Spleen (tissue), 11 donors: ENCODE measurements around the gene KANK2. TPM values are rescaled to one million over a fixed set of nuclear protein-coding genes. Genes with fewer than 3 reads are reported as not detected.

Experiments
- DNase-seq: peaks from one replicate; pipeline ENCODE4 v3.0.0-alpha.2; 2020
- H3K27ac ChIP-seq, 8 donors: fragments of 200-600 bp; sonication (generic) in 7 of 8; 1 replicate in 4 of 8; 2 replicates in 4 of 8; pipeline versions ENCODE4 v1.5.0 to v1.8.0; 2016 to 2021; ENCODE audit warnings: inconsistent platforms in 4 of 8, mild to moderate bottlenecking in 4 of 8, moderate library complexity in 1 of 8
- H3K27me3 ChIP-seq, 7 donors: fragments of 200-600 bp; sonication (generic) in 6 of 7; replicated peaks in 1 of 7; 1 replicate in 4 of 7; 2 replicates in 3 of 7; pipeline versions ENCODE4 v1.5.0 to v1.8.0; 2016 to 2021; ENCODE audit warnings: inconsistent platforms in 3 of 7, mild to moderate bottlenecking in 1 of 7
- H3K36me3 ChIP-seq, 6 donors: fragments of 200-600 bp; sonication (generic) in 5 of 6; 1 replicate in 4 of 6; 2 replicates in 2 of 6; pipeline versions ENCODE4 v1.5.0 to v1.8.0; 2016 to 2021; ENCODE audit warnings: inconsistent platforms in 2 of 6
- H3K4me1 ChIP-seq, 6 donors: fragments of 200-600 bp; sonication (generic) in 5 of 6; 1 replicate in 3 of 6; 2 replicates in 3 of 6; pipeline versions ENCODE4 v1.5.0 to v1.8.0; 2016 to 2021; ENCODE audit warnings: inconsistent platforms in 3 of 6
- H3K4me3 ChIP-seq, 8 donors: fragments of 200-600 bp; sonication (generic) in 7 of 8; 1 replicate in 4 of 8; 2 replicates in 4 of 8; pipeline versions ENCODE4 v1.5.0 to v1.8.0; 2016 to 2021; ENCODE audit warnings: inconsistent platforms in 4 of 8, mild to moderate bottlenecking in 4 of 8, moderate library complexity in 2 of 8
- H3K9me3 ChIP-seq, 8 donors: fragments of 200-600 bp; sonication (generic) in 7 of 8; 1 replicate in 4 of 8; 2 replicates in 4 of 8; pipeline versions ENCODE4 v1.5.0 to v1.8.0; 2016 to 2021; ENCODE audit warnings: inconsistent platforms in 4 of 8
- POLR2A ChIP-seq, 3 donors: fragments of 450-650 bp; IDR thresholded peaks; one replicate each; pipeline ENCODE4 v1.5.1; 2017; ENCODE audit warnings: antibody characterized with exemption in 3 of 3, mild to moderate bottlenecking in 1 of 3
- POLR2AphosphoS5 ChIP-seq, 3 donors: sonication (generic); formaldehyde crosslinking; IDR thresholded peaks; one replicate each; pipeline ENCODE4 v1.5.1; 2017; ENCODE audit warnings: antibody characterized with exemption in 3 of 3
- WGBS, 5 donors: extraction: QIAGEN DNeasy Blood & Tissue Kit in 3 of 5; methylation state at CpG; one replicate each; pipeline versions ENCODE4 v1.1.5 to v1.1.7; 2013 to 2018; 5-methylcytosine and 5-hydroxymethylcytosine counted together
- intact Hi-C: fragments of 100-400 bp; cut with DNase I; formaldehyde crosslinking; loops from one replicate; pipeline ENCODE4 v1.15.0; 2023; ENCODE audit warnings: low total_unique reads
- polyA plus RNA-seq, 3 donors: library from polyadenylated mRNA; stranded (reverse); fragments of 200-250 nt; gene quantifications; one replicate each; pipeline ENCODE4 v1.2.1, GENCODE V29; 2013
- total RNA-seq, 7 donors: library from RNA; depleted of rRNA in 3 of 7; stranded (reverse); fragments of >200 nt in 3 of 7; fragmentation: NEBNext Ultra II Directional in 4 of 7; extraction: Animal tissue kit (Norgen Biotek cat#: 25700) in 4 of 7; gene quantifications; one replicate each; pipeline versions ENCODE4 v1.1.0 to v1.2.1, GENCODE V29; 2016 to 2021
- TF ChIP-seq, protein P1 (sequence below), 11 experiments: fragments of 200-600 bp in 7 of 11; fragments of 450-650 bp in 4 of 11; sonication (generic) in 4 of 11; IDR thresholded peaks in 8 of 11; conservative IDR thresholded peaks in 3 of 11; 1 replicate in 7 of 11; 2 replicates in 4 of 11; pipeline versions ENCODE4 v1.4.0 to v1.8.0; 2016 to 2021; ENCODE audit warnings: antibody characterized with exemption in 11 of 11, inconsistent platforms in 4 of 11, mild to moderate bottlenecking in 1 of 11
- donor health status: healthy with polysubstance abuse.
- donor health status: DM: no; HTN: no; CAD: no; lungs with moderate emphysema.
- donor health status: DM: no; HTN: no; CAD: no.
- donor health status: Bipolar disorder and iron deficiency.
- donor health status: healthy.
- donor health status: DM: no; HTN: no; CAD: no.
- donor health status: DM: yes; HTN: yes; CAD: no.

Gene KANK2
- total and polyA plus RNA-seq, 10 donors = 16.3 to 144 (median 84.5) TPM

DNA sequence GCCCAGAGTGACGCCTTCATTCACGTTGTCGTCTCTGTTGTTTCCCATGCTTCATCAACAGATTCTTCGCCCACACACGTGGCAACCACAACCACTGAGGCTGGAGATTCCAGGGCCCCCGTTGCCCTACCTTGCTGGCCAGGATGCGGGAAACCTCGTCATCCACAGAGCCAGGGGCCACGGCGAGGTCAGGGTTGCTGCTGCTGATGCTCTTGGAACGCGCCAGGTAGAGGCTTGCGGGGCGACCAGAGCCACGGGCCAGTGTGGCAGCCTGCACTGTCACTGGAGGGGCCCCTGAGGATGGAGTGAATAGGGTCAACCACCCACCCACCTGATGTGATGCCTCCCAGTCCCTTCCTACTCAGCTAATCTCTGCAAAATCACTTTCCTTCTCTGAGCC, 35.7 kb upstream of the KANK2 start:
- no peak for TF ChIP-seq POLR2A (IDR thresholded peaks at IDR 0.05)
- TF ChIP-seq, protein P1, sequence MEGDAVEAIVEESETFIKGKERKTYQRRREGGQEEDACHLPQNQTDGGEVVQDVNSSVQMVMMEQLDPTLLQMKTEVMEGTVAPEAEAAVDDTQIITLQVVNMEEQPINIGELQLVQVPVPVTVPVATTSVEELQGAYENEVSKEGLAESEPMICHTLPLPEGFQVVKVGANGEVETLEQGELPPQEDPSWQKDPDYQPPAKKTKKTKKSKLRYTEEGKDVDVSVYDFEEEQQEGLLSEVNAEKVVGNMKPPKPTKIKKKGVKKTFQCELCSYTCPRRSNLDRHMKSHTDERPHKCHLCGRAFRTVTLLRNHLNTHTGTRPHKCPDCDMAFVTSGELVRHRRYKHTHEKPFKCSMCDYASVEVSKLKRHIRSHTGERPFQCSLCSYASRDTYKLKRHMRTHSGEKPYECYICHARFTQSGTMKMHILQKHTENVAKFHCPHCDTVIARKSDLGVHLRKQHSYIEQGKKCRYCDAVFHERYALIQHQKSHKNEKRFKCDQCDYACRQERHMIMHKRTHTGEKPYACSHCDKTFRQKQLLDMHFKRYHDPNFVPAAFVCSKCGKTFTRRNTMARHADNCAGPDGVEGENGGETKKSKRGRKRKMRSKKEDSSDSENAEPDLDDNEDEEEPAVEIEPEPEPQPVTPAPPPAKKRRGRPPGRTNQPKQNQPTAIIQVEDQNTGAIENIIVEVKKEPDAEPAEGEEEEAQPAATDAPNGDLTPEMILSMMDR (IDR thresholded peaks at IDR 0.05 in 8 of 11, conservative IDR thresholded peaks at IDR 0.05 in 3 of 11) = no peak
- TF ChIP-seq POLR2AphosphoS5 (IDR thresholded peaks at IDR 0.05) = no peak
- peaks cover 0 to 68% (median 0%) of the 10 kb centered on the region in 6 donors for H3K36me3 ChIP-seq
- H3K27me3 ChIP-seq = no peaks in the 10 kb centered on the region
- intact Hi-C loops = no loop called here
- H3K4me3 ChIP-seq = no peak overlapping the region
- DNase-seq = no peak
- WGBS, 5 donors = 80 to 90% (median 85%) methylated on average over 12 to 15 of the region's 15 CpGs
- H3K27ac ChIP-seq = no peak overlapping the region
- peaks cover 0 to 3% (median 0%) of the 10 kb centered on the region in 6 donors for H3K4me1 ChIP-seq
- H3K9me3 ChIP-seq = peaks cover 0 to 2% (median under 1%) of the 10 kb centered on the region in 8 donors

DNA sequence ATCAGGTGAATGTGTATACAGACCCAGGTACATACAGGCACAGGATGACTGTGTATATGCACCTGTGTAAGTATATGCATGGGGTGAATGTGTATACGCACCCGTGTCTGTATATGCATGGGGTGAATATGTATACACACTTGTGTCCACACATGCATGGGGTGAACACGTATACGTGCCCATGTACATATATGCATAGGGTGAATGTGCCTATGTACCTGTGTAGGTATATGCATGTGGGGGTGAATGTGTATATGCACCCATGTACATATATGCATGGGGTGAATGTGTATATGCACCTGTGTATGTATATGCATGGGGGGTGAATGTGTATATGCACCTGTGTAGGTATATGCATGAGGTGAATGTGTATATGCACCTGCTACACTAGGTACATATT, 35.2 kb upstream of the KANK2 start:
- peaks cover 0 to 63% (median 0%) of the 10 kb centered on the region in 6 donors for H3K36me3 ChIP-seq
- DNase-seq = no peak

DNA sequence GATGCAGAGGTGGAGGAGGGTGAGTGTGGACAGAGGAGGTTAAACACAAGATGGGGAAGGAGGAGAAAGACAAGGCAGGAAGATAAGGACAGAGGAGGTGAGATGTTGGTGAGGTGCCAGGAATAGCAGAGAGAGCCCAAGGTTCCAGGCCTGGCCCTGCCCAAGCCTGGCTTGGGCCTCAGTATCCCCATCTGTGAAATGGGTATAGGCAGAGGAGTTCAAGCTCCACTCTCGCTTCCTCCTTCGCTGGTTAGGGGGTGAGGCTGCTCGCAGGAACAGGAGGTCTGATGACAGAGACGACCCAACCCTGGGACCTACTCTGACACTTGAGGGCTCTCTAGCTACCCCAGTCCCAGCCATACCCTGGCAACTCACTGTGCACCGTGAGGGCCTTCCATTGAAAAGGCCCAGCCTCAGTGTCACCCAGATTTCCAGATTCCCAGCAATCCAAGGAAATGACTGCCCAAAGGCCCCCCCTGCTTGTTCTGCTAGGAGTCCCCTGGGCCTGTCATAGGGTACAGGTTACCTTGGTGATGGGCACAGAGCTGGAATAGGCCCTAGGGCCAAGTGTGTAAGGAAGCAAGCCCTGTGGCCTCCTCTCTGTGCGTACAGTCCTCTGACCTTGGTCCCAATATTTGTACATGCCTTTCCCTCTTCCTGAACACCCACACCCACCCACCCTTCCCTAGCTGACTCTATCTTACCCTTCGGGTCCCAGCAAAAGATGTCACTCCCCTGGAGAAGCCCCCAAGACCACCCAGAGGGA, 33.5 kb upstream of the KANK2 start:
- H3K4me1 ChIP-seq = peaks cover 0 to 3% (median 0%) of the 10 kb centered on the region in 6 donors
- H3K27ac ChIP-seq = no peak overlapping the region
- no peak overlapping the region for H3K4me3 ChIP-seq
- peaks cover 0 to 62% (median 3%) of the 10 kb centered on the region in 6 donors for H3K36me3 ChIP-seq
- 73 to 88% (median 81%) methylated on average over 7 of the region's 7 CpGs for WGBS, 5 donors
- TF ChIP-seq, protein P1 (IDR thresholded peaks at IDR 0.05 in 8 of 11, conservative IDR thresholded peaks at IDR 0.05 in 3 of 11) = no peak
- TF ChIP-seq POLR2A (IDR thresholded peaks at IDR 0.05) = no peak
- TF ChIP-seq POLR2AphosphoS5 (IDR thresholded peaks at IDR 0.05) = no peak
- no peaks in the 10 kb centered on the region for H3K9me3 ChIP-seq
- no peaks in the 10 kb centered on the region for H3K27me3 ChIP-seq
- intact Hi-C loops = no loop called here
- DNase-seq = no peak

More for the DNA sequence above, 35.2 kb upstream of the KANK2 start:
- WGBS, 5 donors = 88 to 95% (median 92%) methylated on average over 4 of the region's 4 CpGs
- TF ChIP-seq, protein P1 (IDR thresholded peaks at IDR 0.05 in 8 of 11, conservative IDR thresholded peaks at IDR 0.05 in 3 of 11) = no peak
- no peak for TF ChIP-seq POLR2AphosphoS5 (IDR thresholded peaks at IDR 0.05)
- TF ChIP-seq POLR2A (IDR thresholded peaks at IDR 0.05) = no peak
- Histone ChIP-seq H3K4me1 (peaks cover 0 to 3% (median 0%) of the 10 kb centered on the region in 6 donors), H3K9me3 (no peaks in the 10 kb centered on the region), H3K4me3 (no peak overlapping the region), H3K27ac (no peak overlapping the region), H3K27me3 (no peaks in the 10 kb centered on the region)
- intact Hi-C loops = no loop called here

DNA sequence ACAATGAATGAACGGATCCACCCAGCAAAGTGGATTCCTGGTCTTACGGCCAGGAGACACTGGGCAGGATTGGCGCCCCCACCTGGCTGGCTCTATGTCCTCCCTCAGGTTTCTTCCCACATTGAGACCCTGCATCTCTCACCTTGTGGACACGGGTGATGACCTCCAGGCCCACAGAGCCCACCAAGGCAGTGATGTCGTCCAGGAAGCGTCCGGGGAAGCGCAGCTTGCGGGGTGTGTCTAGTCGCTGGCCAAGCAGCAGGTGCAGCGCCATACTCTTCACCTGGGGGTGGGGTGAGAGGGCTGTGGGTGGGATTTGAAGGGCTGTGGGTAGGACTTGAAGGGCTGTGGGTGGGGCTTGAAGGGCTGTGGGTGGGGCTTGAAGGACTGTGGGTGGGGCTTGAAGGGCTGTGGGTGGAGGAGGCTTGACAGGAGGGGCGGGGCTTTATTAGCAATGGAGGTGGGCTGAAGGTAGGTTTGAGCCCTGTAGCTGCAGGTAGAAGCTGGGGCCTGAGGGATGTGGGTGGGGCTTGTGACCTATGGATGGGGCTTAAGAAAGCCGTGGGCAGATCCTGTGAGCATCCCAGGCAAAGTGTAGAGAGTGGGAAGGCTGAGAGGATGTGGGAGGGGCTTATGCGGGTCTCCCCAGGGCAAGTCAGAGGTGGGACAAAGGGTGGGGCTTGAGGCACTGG, 30.0 kb upstream of the KANK2 start:
- TF ChIP-seq, protein P1 (IDR thresholded peaks at IDR 0.05 in 8 of 11, conservative IDR thresholded peaks at IDR 0.05 in 3 of 11) = no peak
- TF ChIP-seq POLR2AphosphoS5 (IDR thresholded peaks at IDR 0.05) (no peak), POLR2A (IDR thresholded peaks at IDR 0.05) (no peak)
- WGBS, 5 donors = 87 to 93% (median 92%) methylated on average over 14 of the region's 14 CpGs
- Histone ChIP-seq H3K36me3 (peaks cover 0 to 76% (median 7%) of the 10 kb centered on the region in 6 donors), H3K9me3 (no peaks in the 10 kb centered on the region), H3K27me3 (no peaks in the 10 kb centered on the region), H3K4me3 (no peak overlapping the region), H3K27ac (no peak overlapping the region), H3K4me1 (no peaks in the 10 kb centered on the region)
- no peak for DNase-seq
- intact Hi-C loops = no loop called here
